ENCODE data around the gene TBC1D24. TPM values are rescaled to one million over a fixed set of nuclear protein-coding genes. Genes with fewer than 3 reads are reported as not detected.
A peak's percentile ranks its signal among the peaks of the same experiment; 100 is the strongest.

The TBC1D24 gene
- polyA plus RNA-seq, 3 donors: 0.76 to 5.9 (median 2.1) TPM

GRCh38 chr16:2480948-2481347 lies 6.0 kb downstream of the TBC1D24 start:
- peak overlapping the region in 1 of 7 donors; percentile 50 for H3K27ac Mint-ChIP-seq
- H3K27me3 Mint-ChIP-seq (ENCODE audit: low read depth in 3 of 3): peaks cover 0 to 2% (median 1%) of the 10 kb centered on the region in 3 donors
- H3K4me1 Mint-ChIP-seq: peaks cover 49% of the 10 kb centered on the region
- no peak overlapping the region for H3K4me2 ChIP-seq (replicated peaks; ENCODE audit: extremely low read depth, low read length, poor library complexity, severe bottlenecking)
- no peak overlapping the region for H2AFZ ChIP-seq (ENCODE audit: insufficient read depth, low read depth, low read length, poor library complexity, severe bottlenecking)
- no peak for DNase-seq
- peaks cover 6 to 24% of the 10 kb centered on the region in 2 donors for H3K4me1 ChIP-seq (ENCODE audit: control insufficient read depth in 1 of 2, insufficient read depth in 2 of 2, low read length in 2 of 2)
- no peak overlapping the region for H3K4me3 ChIP-seq (replicated peaks in 1 of 3; ENCODE audit: low read depth in 2 of 3, low read length in 3 of 3)
- H4K20me1 ChIP-seq (ENCODE audit: insufficient read depth, low read length): peaks cover 24% of the 10 kb centered on the region
- TF ChIP-seq, protein P1, sequence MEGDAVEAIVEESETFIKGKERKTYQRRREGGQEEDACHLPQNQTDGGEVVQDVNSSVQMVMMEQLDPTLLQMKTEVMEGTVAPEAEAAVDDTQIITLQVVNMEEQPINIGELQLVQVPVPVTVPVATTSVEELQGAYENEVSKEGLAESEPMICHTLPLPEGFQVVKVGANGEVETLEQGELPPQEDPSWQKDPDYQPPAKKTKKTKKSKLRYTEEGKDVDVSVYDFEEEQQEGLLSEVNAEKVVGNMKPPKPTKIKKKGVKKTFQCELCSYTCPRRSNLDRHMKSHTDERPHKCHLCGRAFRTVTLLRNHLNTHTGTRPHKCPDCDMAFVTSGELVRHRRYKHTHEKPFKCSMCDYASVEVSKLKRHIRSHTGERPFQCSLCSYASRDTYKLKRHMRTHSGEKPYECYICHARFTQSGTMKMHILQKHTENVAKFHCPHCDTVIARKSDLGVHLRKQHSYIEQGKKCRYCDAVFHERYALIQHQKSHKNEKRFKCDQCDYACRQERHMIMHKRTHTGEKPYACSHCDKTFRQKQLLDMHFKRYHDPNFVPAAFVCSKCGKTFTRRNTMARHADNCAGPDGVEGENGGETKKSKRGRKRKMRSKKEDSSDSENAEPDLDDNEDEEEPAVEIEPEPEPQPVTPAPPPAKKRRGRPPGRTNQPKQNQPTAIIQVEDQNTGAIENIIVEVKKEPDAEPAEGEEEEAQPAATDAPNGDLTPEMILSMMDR (IDR thresholded peaks at IDR 0.05): no peak
- H3K36me3 Mint-ChIP-seq: peaks cover 12 to 52% of the 10 kb centered on the region in 2 donors
- H3K27ac ChIP-seq (ENCODE audit: low read depth in 1 of 2, low read length in 2 of 2): no peak overlapping the region
- H3K9me3 ChIP-seq (replicated peaks in 1 of 2; ENCODE audit: control insufficient read depth in 1 of 2, insufficient read depth in 1 of 2, low read length in 2 of 2): no peaks in the 10 kb centered on the region
- 88% methylated on average over 6 of the region's 12 CpGs for WGBS (ENCODE audit: insufficient coverage)
- intact Hi-C loops (cut with micrococcal nuclease): no loop called here
- H3K9ac ChIP-seq (ENCODE audit: insufficient read depth, low read length, poor library complexity, severe bottlenecking): no peak overlapping the region
- H3K9me3 Mint-ChIP-seq: peaks cover 0 to 1% (median 0%) of the 10 kb centered on the region in 7 donors
- H3K4me3 Mint-ChIP-seq: no peak overlapping the region
- H3K27me3 ChIP-seq (ENCODE audit: control insufficient read depth in 2 of 2, insufficient read depth in 2 of 2, low read length in 2 of 2): no peaks in the 10 kb centered on the region
- H3K36me3 ChIP-seq (replicated peaks in 1 of 2; ENCODE audit: control insufficient read depth in 1 of 2, insufficient read depth in 2 of 2, low read length in 2 of 2): no peaks in the 10 kb centered on the region
- H3K79me2 ChIP-seq (ENCODE audit: insufficient read depth, low read length): peaks cover 70% of the 10 kb centered on the region

- Histone ChIP-seq H3K27me3 (ENCODE audit: control insufficient read depth in 2 of 2, insufficient read depth in 2 of 2, low read length in 2 of 2) (no peaks in the 10 kb centered on the region), H3K79me2 (ENCODE audit: insufficient read depth, low read length) (peaks cover 70% of the 10 kb centered on the region), H3K9me3 (replicated peaks in 1 of 2; ENCODE audit: control insufficient read depth in 1 of 2, insufficient read depth in 1 of 2, low read length in 2 of 2) (no peaks in the 10 kb centered on the region), H3K27ac (ENCODE audit: low read depth in 1 of 2, low read length in 2 of 2) (no peak overlapping the region), H2AFZ (ENCODE audit: insufficient read depth, low read depth, low read length, poor library complexity, severe bottlenecking) (no peak overlapping the region), H3K36me3 (replicated peaks in 1 of 2; ENCODE audit: control insufficient read depth in 1 of 2, insufficient read depth in 2 of 2, low read length in 2 of 2) (no peaks in the 10 kb centered on the region), H3K4me1 (ENCODE audit: control insufficient read depth in 1 of 2, insufficient read depth in 2 of 2, low read length in 2 of 2) (peaks cover 10 to 24% of the 10 kb centered on the region in 2 donors), H3K9ac (ENCODE audit: insufficient read depth, low read length, poor library complexity, severe bottlenecking) (no peak overlapping the region), H4K20me1 (ENCODE audit: insufficient read depth, low read length) (peaks cover 24% of the 10 kb centered on the region), H3K4me2 (replicated peaks; ENCODE audit: extremely low read depth, low read length, poor library complexity, severe bottlenecking) (no peak overlapping the region), H3K4me3 (replicated peaks in 1 of 3; ENCODE audit: low read depth in 2 of 3, low read length in 3 of 3) (no peak overlapping the region)
- peaks cover 0 to 1% (median 0%) of the 10 kb centered on the region in 7 donors for H3K9me3 Mint-ChIP-seq
- intact Hi-C loops (cut with micrococcal nuclease): no loop called here
- H3K27ac Mint-ChIP-seq: no peak overlapping the region
- peaks cover 0 to 2% (median 1%) of the 10 kb centered on the region in 3 donors for H3K27me3 Mint-ChIP-seq (ENCODE audit: low read depth in 3 of 3)
- peaks cover 50% of the 10 kb centered on the region for H3K4me1 Mint-ChIP-seq
- peaks cover 12 to 55% of the 10 kb centered on the region in 2 donors for H3K36me3 Mint-ChIP-seq
- WGBS (ENCODE audit: insufficient coverage): 100% methylated on average over 4 of the region's 7 CpGs
- DNase-seq: no peak
- H3K4me3 Mint-ChIP-seq: no peak overlapping the region
- TF ChIP-seq, protein P1 (IDR thresholded peaks at IDR 0.05): no peak
These were observed 6.7 kb downstream of the TBC1D24 start for GRCh38 chr16:2481676-2482075.
